KMS-11 (cell line): ENCODE data around the gene NT5C2.

Experiments used
- H2AFZ ChIP-seq: fragments of 200-600 bp; sonication (generic); 2 replicates; pipeline ENCODE4 v1.6.1; 2016; ENCODE audit warnings: antibody characterized with exemption, mixed run types, low read depth
- H3K27ac ChIP-seq: fragments of 200-600 bp; sonication (generic); 2 replicates; pipeline ENCODE4 v1.6.1; 2016; ENCODE audit warnings: mild to moderate bottlenecking, mixed run types
- H3K27me3 ChIP-seq: fragments of 200-600 bp; sonication (generic); 2 replicates; pipeline ENCODE4 v1.6.1; 2017; ENCODE audit warnings: mild to moderate bottlenecking, low read depth, mixed run types, moderate library complexity; ENCODE audit not compliant: insufficient read depth
- H3K36me3 ChIP-seq: fragments of 200-600 bp; sonication (generic); 2 replicates; pipeline ENCODE4 v1.6.1; 2017; ENCODE audit warnings: mild to moderate bottlenecking, mixed run types; ENCODE audit not compliant: insufficient read depth
- H3K4me1 ChIP-seq: fragments of 200-600 bp; sonication (generic); 2 replicates; pipeline ENCODE4 v1.6.1; 2016; ENCODE audit warnings: mild to moderate bottlenecking, low read depth, mixed run types; ENCODE audit not compliant: poor library complexity, severe bottlenecking
- H3K4me2 ChIP-seq: fragments of 200-600 bp; sonication (generic); 2 replicates; pipeline ENCODE4 v1.7.0; 2016; ENCODE audit warnings: mild to moderate bottlenecking, mixed run types
- H3K4me3 ChIP-seq: fragments of 200-600 bp; sonication (generic); IDR thresholded peaks from 2 replicates; pipeline ENCODE4 v1.6.1; 2017; ENCODE audit warnings: low read depth, low read length, mixed read lengths; ENCODE audit not compliant: insufficient read depth
- H3K79me2 ChIP-seq: fragments of 200-600 bp; sonication (generic); 2 replicates; pipeline ENCODE4 v1.6.1; 2016; ENCODE audit warnings: low read depth, mixed run types; ENCODE audit not compliant: insufficient read depth
- H3K9ac ChIP-seq: fragments of 200-600 bp; sonication (generic); 2 replicates; pipeline ENCODE4 v1.6.1; 2016; ENCODE audit warnings: mild to moderate bottlenecking, mixed run types
- H4K20me1 ChIP-seq: fragments of 200-600 bp; sonication (generic); 2 replicates; pipeline ENCODE4 v1.6.1; 2016; ENCODE audit warnings: mild to moderate bottlenecking, mixed run types; ENCODE audit not compliant: insufficient read depth
- TF ChIP-seq, protein P1 (sequence below): fragments of 200-600 bp; sonication (generic); conservative IDR thresholded peaks from 2 replicates; pipeline ENCODE4 v1.6.1; 2017; ENCODE audit warnings: low read depth, mild to moderate bottlenecking, antibody characterized with exemption, low read length, moderate library complexity, mixed read lengths

NT5C2 gene

DNA sequence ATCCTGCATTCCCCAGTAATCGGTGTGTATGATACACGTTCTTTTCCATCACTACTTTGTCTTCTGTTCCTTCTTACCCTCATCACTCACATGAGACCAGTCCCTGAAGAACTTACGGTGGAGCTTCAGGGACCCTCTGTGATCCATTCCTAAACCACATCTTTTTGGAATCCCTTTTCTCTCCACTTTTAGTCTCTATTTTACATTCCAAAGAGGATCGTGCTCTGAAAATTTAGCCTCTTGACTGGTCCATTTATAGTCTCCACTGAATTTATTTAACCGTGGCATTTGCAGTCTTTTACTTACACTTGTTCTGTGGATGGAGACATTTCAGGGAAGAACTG, 109.1 kb downstream of the NT5C2 start:
- H3K36me3 ChIP-seq = no peaks in the 10 kb centered on the region

DNA sequence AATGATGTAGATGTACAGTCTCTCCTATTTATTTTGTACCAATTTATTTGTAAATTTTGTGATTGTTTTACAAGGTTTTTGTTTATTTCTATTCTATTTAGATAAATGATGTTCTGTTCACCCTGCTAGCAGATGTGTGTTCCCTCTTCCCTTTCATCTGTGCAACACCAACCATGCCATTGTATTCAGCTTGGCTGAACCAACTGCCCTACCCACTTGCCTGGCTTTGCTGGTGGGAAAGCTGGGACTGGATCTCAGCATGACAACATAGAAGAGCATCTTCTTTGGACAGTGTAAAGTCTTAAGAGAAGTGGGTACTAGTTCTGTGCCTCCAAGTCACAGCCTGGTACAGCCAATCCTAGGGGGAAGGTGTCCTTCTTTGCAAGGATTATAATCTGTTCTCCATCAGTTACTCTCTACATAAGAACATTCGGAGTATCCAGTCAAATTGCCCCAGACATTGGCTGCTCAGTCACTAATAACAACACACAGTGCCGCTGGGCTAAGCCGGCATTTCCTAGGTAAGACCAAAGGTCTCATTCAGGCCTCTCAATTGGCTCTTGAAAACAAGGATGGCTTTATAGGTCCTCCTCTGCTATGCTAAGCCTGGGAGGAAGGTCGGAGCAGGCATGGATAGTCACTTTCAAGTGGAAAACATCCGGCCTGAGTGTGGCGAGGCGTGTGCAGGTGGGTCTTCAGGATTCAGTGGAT, 109.7 kb downstream of the NT5C2 start:
- TF ChIP-seq, protein P1, sequence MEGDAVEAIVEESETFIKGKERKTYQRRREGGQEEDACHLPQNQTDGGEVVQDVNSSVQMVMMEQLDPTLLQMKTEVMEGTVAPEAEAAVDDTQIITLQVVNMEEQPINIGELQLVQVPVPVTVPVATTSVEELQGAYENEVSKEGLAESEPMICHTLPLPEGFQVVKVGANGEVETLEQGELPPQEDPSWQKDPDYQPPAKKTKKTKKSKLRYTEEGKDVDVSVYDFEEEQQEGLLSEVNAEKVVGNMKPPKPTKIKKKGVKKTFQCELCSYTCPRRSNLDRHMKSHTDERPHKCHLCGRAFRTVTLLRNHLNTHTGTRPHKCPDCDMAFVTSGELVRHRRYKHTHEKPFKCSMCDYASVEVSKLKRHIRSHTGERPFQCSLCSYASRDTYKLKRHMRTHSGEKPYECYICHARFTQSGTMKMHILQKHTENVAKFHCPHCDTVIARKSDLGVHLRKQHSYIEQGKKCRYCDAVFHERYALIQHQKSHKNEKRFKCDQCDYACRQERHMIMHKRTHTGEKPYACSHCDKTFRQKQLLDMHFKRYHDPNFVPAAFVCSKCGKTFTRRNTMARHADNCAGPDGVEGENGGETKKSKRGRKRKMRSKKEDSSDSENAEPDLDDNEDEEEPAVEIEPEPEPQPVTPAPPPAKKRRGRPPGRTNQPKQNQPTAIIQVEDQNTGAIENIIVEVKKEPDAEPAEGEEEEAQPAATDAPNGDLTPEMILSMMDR = no peak
- no peaks in the 10 kb centered on the region for H3K4me1 ChIP-seq
- no peaks in the 10 kb centered on the region for H3K36me3 ChIP-seq

More for the DNA sequence above, 109.1 kb downstream of the NT5C2 start:
- H4K20me1 ChIP-seq = no peaks in the 10 kb centered on the region
- no peak overlapping the region for H3K9ac ChIP-seq
- H3K4me2 ChIP-seq = no peak overlapping the region
- no peak overlapping the region for H3K4me3 ChIP-seq
- no peak overlapping the region for H3K27ac ChIP-seq
- TF ChIP-seq, protein P1 = no peak
- H2AFZ ChIP-seq = no peak overlapping the region
- H3K4me1 ChIP-seq = no peaks in the 10 kb centered on the region
- no peaks in the 10 kb centered on the region for H3K79me2 ChIP-seq
- H3K27me3 ChIP-seq = no peaks in the 10 kb centered on the region

DNA sequence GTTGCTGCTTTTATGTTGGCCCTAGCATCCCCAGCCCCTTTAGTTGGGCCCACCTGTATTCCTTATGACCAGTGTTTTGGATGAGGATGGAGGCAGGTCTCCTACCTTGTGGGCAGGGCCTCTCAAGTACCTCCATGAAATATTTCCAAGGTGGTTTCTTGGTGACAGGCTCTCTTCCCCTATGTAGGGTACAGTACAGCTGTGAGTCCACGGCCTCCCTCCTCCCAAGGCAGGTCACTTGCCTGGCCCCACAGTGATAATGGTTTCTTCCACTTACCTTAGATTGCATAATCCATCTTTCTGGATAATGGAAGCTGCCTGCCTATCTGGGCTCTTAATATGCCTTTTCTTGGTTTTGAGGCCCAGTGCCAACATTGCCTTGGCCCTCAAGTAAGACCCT, 110.4 kb downstream of the NT5C2 start:
- H3K36me3 ChIP-seq = no peaks in the 10 kb centered on the region
- no peaks in the 10 kb centered on the region for H3K79me2 ChIP-seq
- H3K9ac ChIP-seq = no peak overlapping the region
- no peak overlapping the region for H3K27ac ChIP-seq
- H3K4me1 ChIP-seq = no peaks in the 10 kb centered on the region
- H3K27me3 ChIP-seq = no peaks in the 10 kb centered on the region
- H3K4me3 ChIP-seq = no peak overlapping the region
- no peak overlapping the region for H2AFZ ChIP-seq
- TF ChIP-seq, protein P1 = no peak
- H4K20me1 ChIP-seq = no peaks in the 10 kb centered on the region
- no peak overlapping the region for H3K4me2 ChIP-seq

More for the DNA sequence above, 109.7 kb downstream of the NT5C2 start:
- Histone ChIP-seq H3K9ac (no peak overlapping the region), H3K4me3 (no peak overlapping the region), H4K20me1 (no peaks in the 10 kb centered on the region), H3K27me3 (no peaks in the 10 kb centered on the region), H3K79me2 (no peaks in the 10 kb centered on the region), H3K27ac (no peak overlapping the region), H3K4me2 (no peak overlapping the region), H2AFZ (no peak overlapping the region)

DNA sequence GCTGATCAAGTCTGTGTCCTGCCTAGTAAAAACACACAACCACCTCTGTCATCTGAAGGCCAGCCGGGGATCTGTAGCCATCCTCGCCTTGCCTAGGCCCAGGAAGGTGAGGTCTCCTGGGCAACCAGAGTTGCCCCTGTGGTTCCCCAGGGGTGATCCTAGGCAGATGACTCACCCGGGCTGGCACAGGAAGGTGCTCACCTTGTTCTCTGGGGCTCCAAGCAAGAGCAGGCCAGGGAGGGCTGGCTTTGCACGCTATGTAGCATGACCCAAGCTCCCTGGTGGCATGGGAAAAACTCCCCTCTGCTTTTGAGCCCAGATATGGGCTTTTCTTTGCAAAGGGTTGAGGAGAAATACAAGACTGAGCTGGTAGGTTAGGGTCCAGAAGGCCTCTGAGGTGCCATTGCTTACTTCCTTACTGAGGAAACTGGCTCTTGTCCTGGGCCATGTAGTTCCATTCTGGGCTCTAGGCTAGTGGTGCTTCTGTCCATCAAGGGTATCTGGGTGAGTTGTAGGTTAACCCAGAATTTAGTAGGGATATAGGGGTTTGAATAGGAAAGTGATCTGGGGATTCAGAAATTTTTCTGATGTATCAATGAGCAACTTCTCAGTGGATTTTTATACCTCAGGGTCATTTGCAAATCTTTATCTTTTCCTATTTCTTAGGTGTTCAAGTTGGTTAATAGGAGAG, 112.0 kb downstream of the NT5C2 start:
- Histone ChIP-seq H3K36me3 (no peaks in the 10 kb centered on the region), H4K20me1 (no peaks in the 10 kb centered on the region)
- TF ChIP-seq, protein P1 = no peak

More for the DNA sequence above, 112.0 kb downstream of the NT5C2 start:
- no peaks in the 10 kb centered on the region for H3K4me1 ChIP-seq
- no peak overlapping the region for H3K9ac ChIP-seq
- H3K4me3 ChIP-seq = no peak overlapping the region
- no peak overlapping the region for H3K27ac ChIP-seq
- no peaks in the 10 kb centered on the region for H3K27me3 ChIP-seq
- no peak overlapping the region for H3K4me2 ChIP-seq
- no peak overlapping the region for H2AFZ ChIP-seq
- H3K79me2 ChIP-seq = no peaks in the 10 kb centered on the region
